Fibroblast of pulmonary artery (primary cell): Measurements from ENCODE around the gene PMM1.

Source experiments
- DNase-seq: peaks from one replicate; pipeline ENCODE4 v3.0.0-alpha.2; 2010; ENCODE audit warnings: low read depth
- H3K4me3 ChIP-seq: replicated peaks from 2 replicates; pipeline ENCODE4 v1.5.1; 2011; ENCODE audit warnings: low read depth, mild to moderate bottlenecking, control low read depth, low read length, moderate library complexity
- CTCF ChIP-seq: IDR thresholded peaks from 2 replicates; pipeline ENCODE4 v1.5.1; 2011; ENCODE audit warnings: mild to moderate bottlenecking, control low read depth, low read length, inconsistent platforms; ENCODE audit errors: missing control alignments

The PMM1 gene

GRCh38 chr22:41535244-41535643 is 54.4 kb downstream of the PMM1 start:
- H3K4me3 ChIP-seq = no peak overlapping the region
- no peak for DNase-seq
- TF ChIP-seq CTCF = peak; percentile 27

GRCh38 chr22:41534219-41534618 is 55.4 kb downstream of the PMM1 start:
- TF ChIP-seq CTCF = no peak
- no peak overlapping the region for H3K4me3 ChIP-seq
- DNase-seq = no peak

- H3K4me3 ChIP-seq = no peak overlapping the region
- peak; percentile 83 for TF ChIP-seq CTCF
- peak; percentile 71 for DNase-seq
Measured at GRCh38 chr22:41532908-41533825, 56.5 kb downstream of the PMM1 start.

- DNase-seq = no peak
- TF ChIP-seq CTCF = no peak
- no peak overlapping the region for H3K4me3 ChIP-seq
Measured at GRCh38 chr22:41531715-41532477, 57.7 kb downstream of the PMM1 start.

GRCh38 chr22:41530890-41531714 is 58.5 kb downstream of the PMM1 start:
- no peak overlapping the region for H3K4me3 ChIP-seq
- TF ChIP-seq CTCF = no peak
- DNase-seq = no peak

GRCh38 chr22:41528938-41529561 is 60.6 kb downstream of the PMM1 start:
- H3K4me3 ChIP-seq = no peak overlapping the region
- TF ChIP-seq CTCF = no peak
- no peak for DNase-seq
